Myocyte (in vitro differentiated cells): ENCODE measurements around the gene C19orf44. TPM values are rescaled to one million over a fixed set of nuclear protein-coding genes. Genes with fewer than 3 reads are reported as not detected.
A peak's percentile ranks its signal among the peaks of the same experiment; 100 is the strongest.
"Not testable (repeated sequence)": the region's sequence is repeated elsewhere in the genome, so short reads cannot be mapped to it uniquely, and the experiment has no call there.

Experiments used
- DNase-seq: peaks from one replicate; pipeline ENCODE4 v3.0.0-alpha.2; 2012; ENCODE audit warnings: low read depth
- total RNA-seq: library from RNA; depleted of rRNA; stranded (reverse); fragments of >200 nt; gene quantifications from 2 replicates; pipeline ENCODE4 v1.2.3, GENCODE V29; 2014

Gene C19orf44
- total RNA-seq, 1 donor from 2014 or later, result 4.9 TPM

DNA sequence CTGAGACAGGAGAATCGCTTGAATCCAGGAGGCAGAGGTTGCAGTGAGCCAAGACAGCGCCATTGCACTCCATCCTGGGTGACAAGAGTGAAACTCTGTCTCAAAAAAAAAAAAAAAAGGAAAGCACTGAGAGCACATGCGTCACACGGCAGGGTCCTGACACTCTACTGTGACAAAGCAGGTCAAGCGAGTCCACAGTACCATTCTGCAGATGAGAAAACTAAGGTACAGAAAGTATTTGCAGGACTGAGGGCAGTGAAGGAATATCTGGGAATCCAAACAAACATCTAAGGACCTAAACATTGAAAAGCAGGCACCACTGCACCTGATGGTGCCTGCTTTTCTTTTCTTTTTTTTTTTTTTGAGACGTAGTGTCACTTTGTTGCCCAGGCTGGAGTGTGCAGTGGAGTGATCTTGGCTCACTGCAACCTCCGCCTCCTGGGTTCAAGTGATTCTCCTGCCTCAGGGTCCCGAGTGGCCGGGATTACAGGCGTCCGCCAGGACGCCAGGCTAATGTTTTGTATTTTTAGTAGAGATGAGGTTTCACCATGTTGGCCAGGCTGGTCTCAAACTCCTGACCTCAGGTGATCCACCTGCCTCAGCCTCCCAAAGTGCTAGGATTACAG lies 29.3 kb upstream of the C19orf44 start:
- DNase-seq, result not testable (repeated sequence)

DNA sequence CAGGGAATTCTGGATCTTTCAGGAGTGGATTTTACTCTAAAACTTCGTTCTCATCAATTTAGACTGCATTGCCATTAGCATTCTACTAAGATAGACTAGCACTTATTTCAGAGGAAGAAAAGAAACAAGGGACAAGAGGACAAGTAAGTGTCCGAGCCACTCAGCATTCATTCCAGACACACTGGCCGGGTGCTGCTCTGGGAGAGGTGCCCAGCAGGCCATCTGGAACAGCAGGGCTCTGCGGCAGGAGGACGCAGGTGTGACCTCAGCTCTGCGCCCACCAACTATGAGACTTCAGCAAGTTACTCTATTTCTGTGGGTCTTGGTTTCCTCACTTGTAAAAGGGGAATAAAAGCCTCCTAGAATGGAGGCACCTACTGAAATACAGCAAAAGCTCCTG lies 28.6 kb upstream of the C19orf44 start:
- DNase-seq, result no peak

DNA sequence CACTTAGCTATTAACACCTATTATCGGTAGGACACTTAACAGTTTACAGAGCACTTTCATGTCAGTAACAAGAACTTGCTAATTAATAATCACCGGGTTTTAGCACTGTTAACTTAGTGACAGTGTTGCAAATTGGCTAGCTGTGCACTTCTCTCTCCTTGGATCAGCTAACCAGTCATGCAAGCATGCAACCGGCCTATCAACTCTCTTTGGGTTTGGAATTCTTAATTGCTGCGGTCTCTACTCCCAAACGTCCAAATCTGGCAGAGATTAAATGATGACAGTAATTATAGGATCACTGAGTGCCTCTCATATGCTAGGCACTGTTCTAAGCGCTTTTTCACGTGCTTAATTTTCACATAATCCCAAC lies 25.7 kb upstream of the C19orf44 start:
- no peak for DNase-seq

DNA sequence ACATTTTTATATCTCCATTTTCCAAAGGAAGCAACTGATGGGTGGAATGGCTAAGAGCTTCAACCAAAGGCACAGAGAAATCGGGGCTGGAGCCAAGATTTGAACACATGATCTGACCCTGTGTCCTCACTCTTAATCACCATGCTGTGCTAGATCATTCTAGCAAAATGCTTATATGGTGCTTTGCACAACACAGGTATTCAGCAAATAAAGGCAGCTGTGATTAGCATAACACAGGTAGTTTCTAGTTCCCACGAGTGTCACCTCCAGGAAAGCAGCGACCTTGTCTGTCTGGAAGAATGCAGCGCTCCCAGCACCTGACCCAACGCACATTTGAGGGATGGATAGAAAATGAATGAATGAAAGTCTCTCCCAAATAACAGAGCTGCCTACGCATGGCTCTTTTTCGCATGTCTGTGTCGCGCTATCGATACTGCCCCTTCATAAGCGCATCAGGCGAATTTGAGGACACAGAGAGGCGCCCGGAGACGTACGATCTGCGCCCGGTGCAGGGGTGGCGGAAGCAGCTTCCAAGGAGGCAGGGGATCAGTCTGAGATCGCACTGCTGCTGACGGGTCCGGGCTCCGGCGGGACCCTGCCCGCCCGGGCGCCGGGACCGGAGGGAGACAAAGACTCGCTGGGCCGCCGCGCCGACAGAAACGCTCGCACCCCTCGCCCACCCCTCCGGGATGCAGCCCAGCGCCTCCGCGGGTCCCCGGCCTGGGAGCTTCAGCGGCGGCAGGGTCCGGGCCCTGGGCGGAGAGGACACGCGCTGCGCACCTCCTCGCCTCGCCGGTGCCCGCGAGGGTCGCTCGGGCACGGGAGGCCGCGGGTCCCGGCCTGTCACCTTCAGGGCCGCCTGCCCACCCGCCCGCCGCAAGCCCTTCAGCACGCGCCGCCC lies 25.0 kb upstream of the C19orf44 start:
- no peak for DNase-seq

DNA sequence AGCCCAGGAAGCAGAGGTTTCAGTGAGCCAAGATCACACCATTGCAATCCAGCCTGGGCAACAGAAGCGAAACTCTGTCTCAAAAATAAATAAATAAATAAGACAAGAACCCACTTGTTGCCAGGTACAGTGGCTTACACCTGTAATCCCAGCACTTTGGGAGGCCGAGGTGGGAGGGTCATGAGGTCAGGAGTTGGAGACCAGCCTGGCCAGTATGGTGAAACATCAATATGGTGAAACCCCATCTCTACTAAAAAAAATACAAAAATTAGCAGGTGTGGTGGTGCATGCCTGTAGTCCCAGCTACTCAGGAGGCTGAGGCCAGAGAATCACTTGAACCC lies 23.7 kb upstream of the C19orf44 start:
- not testable (repeated sequence) for DNase-seq

- no peak for DNase-seq
These were observed 23.2 kb upstream of the C19orf44 start for GRCh38 chr19:16472992-16473391.

DNA sequence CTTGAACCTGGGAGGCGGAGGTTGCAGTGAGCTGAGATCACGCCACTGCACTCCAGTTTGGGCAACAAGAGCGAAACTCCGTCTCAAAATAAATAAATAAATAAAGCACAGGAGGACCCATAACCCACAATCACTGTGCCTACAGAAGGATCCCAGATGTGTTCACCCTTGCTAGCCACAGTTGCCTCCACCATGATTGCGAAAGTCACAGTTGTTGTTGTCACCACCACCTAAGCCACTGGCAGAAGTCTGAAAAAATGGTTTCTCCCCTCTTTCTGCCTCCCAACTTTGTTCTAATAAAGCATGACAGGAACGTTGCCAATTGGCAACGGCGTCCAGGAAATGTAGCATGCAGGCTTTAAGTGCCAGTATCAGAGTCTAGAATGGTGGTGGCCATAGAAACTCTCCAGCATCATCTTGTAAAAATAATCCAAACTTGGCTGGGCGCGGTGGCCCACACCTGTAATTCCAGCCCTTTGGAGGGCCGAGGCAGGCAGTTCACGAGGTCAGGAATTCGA lies 22.3 kb upstream of the C19orf44 start:
- no peak for DNase-seq

- no peak for DNase-seq
These were observed 19.8 kb upstream of the C19orf44 start for GRCh38 chr19:16476401-16476800.

DNA sequence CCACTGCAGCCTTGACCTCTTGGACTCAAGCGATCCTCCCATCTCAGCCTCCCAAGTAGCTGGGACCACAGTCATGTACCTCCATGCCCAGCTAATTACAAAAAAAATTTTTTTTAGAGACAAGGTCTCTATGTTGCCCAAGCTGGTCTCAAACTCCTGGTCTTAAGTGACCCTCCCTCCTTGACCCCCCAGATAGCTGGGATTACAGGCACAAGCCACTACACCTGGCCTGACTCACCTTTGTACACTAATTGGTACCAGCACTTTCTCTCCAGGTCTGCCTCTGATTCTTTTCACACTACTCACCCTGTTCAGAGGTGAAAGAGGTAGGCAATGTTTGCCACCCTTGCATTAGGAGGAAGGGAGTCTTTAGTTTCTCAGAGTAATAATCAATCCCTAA lies 18.9 kb upstream of the C19orf44 start:
- no peak for DNase-seq

GRCh38 chr19:16482745-16483144 lies 13.4 kb upstream of the C19orf44 start:
- no peak for DNase-seq

DNA sequence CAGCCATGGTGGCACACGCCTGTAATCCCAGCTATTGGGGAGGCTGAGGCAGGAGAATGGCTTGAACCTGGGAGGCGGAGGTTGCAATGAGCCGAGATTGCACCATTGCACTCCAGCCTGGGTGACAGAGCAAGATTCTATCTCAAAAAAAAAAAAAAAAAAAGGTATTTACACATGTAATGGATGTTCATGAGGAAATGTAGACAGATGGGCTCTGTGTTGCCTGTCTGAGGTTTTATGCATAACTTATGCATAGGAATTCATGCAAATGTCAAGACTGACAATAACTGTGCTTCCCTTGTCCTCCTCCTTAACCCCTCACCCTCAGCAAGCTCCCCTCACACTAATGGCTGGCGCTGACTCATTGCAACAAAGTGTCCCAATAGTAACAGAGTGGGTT lies 9.7 kb upstream of the C19orf44 start:
- not testable (repeated sequence) for DNase-seq

DNA sequence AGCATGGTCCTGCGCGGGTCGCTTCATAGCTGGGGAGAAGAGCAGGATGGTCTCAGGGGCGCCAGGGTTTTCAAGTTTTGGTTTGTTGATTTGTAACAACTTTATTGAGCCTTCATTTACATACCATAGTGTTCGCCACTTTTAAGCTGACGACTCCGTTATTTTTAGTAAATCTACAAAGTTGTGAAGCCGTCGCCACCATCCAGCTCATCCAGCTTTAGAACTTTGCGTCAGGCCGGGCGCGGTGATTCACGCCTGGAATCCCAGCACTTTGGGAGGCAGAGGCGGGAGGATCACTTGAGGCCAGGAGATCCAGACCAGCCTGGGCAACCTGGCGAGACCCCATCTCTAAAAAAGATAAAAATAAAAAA lies 404 bp downstream of the C19orf44 start:
- DNase-seq, result peak; percentile 84

- DNase-seq, result no peak
These were observed 848 bp downstream of the C19orf44 start for GRCh38 chr19:16497042-16497441.

DNA sequence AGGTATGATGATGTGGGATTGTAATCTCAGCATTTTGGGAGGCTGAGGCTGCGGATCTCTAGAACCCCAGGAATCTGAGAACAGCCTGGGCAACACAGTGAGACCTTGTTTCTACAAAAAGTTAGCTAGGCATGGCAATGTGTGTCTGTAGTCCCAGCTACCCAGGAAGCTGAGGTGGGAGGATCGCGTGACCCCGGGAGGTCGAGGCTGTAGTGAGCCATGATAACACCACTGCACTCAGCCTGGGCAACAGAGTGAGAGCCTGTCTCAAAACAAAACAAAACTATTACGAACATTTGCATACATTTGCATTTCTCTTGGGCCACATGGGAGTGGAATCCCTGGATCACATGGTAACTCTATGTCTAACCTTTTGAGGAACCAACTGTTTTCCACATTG lies 1.6 kb downstream of the C19orf44 start:
- DNase-seq, result no peak

DNA sequence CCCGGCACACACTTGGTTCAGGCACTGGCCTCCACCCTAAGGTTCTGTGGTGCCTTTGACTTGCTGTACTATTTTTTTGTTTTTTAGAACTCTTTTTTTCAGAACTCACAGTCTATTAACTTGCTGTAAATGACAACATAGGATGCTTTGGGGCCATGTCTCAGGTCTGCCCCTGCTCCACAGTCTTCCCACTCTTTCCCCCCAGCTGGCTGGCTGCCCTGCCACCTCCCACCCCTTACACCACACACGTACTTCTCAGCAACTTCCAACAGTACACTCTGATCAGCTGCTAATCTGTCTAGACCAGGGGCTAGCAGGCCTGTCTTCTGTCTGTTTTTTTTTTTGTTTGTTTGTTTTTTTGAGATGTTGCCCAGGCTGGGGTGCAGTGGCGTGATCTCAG lies 8.1 kb downstream of the C19orf44 start:
- no peak for DNase-seq

DNA sequence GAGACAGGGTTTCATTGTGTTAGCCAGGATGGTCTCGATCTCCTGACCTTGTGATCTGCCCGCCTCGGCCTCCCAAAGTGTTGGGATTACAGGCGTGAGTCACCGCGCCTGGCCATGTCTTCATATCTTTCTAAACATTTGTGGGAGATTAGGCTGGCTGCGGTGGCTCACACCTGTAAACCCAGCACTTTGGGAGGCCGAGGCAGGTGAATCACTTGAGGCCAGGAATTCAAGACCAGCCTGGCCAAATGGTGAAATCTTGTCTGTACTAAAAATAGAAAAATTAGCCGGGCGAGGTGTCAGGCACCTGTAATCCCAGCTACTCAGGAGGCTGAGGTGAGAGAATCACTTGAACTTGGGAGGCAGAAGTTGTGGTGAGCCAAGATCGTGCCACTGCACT lies 10.0 kb downstream of the C19orf44 start:
- DNase-seq, result not testable (repeated sequence)

GRCh38 chr19:16506961-16507360 lies 10.8 kb downstream of the C19orf44 start:
- DNase-seq, result no peak

DNA sequence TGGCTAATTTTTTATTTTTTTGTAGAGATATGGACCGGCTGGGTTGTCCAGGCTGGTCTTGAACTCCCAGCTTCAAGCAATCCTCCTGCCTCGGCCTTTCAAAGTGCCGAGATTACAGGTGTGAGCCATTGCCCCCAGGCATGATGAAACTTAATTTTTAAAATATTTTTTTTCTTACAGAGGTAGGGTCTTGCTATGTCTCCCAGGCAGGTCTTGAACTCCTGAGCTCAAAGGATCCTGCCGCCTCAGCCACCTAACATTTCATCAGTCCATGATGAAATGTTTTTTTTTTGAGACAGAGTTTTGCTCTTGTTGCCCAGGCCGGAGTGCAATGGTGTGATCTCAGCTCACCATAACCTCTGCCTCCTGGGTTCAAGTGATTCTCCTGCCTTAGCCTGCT lies 12.4 kb downstream of the C19orf44 start:
- no peak for DNase-seq

DNA sequence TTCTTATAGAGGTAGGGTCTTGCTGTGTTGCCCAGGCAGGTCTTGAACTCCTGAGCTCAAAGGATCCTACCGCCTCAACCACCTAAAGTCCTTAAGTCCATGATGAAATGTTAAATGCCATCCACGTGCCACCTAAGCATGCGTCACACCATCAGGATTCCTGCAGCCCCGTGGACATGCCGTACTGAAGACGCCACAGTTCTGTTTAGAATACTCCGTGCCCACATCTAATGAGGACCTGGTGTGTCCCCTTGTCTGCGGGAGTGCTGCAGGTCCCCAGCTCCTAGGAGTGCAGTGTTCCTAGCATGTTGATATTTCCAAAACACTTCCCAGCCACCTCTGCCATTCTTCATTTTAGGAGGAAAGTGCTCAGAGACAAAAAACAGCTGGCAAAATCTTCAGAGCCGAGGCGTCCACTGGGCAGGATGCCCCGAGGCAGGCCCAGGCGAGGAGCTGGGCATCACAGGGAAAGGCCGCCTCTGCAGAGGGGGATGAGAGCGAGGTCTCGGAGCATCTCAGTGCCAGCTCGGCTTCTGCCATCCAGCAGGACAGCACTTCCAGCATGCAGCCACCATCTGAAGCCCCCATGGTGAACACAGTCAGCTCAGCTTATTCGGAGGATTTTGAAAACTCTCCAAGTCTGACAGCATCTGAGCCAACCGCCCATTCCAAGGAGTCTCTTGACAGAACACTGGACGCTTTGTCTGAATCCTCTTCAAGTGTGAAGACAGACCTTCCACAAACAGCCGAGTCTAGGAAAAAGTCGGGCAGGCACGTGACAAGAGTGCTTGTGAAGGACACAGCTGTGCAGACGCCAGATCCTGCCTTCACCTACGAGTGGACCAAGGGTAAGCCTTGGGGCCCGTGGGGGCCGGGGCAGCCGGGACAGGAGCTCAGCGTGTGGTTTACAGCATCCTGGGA lies 13.2 kb downstream of the C19orf44 start:
- no peak for DNase-seq

DNA sequence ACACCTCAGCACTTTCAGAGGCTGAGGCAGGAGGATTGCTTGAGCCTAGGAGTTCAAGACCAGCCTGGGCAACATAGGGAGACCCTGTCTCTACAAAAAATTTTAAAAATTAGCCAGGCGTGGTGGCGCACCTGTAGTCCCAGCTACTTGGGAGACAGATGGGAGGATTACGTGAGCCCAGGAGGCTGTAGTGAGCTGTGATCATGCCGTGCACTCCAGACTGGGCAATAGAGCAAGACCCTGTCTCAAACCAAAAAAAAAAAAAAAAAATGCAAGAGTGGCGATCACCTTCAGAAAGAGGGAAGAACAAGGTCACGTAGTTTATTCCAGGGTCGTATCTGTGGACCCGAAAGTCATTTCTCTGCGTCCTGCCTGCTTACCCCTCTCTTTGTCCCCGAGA lies 16.4 kb downstream of the C19orf44 start:
- not testable (repeated sequence) for DNase-seq

DNA sequence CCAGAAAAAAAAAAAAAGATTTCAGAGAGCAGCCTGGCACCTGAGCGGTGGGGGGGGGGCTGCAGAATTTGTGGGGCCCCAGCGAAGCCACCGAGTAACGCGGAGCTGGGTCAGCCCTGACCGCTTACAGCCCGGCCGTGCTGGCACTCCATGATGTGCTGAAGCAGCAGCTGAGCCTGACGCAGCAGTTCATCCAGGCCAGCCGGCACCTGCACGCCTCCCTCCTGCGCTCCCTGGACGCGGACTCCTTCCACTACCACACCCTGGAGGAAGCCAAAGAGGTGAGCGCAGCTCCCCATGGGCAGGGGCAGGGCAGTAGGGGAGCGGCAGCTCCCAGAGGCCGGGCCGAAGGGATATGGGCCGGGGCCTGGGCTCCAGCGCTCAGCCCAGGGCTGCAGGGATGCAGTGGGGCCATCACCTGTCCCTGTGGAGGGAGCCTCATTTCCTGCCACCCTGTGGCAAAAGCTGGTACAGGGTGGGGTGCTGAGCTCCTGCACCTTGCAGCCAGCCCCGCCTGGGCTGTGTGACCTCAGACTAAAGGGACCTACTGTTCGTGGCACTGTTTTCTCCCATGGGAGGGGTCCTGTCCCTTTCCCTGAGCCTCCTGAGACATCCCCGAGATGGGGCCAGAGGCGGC lies 18.3 kb downstream of the C19orf44 start:
- no peak for DNase-seq
